ACC112 (cell line): Measurements from ENCODE around the gene KHDC4.

Experiments used
- H2AFZ ChIP-seq: fragments of 200-600 bp; sonication (generic); one replicate; pipeline ENCODE4 v1.6.0; 2017; ENCODE audit warnings: antibody characterized with exemption, low read length; ENCODE audit not compliant: unreplicated experiment
- H3K27ac ChIP-seq: fragments of 200-600 bp; sonication (generic); 2 replicates; pipeline ENCODE4 v1.5.1; 2014; ENCODE audit warnings: low read depth, mild to moderate bottlenecking, antibody characterized with exemption, low read length, moderate library complexity
- H3K27me3 ChIP-seq: fragments of 200-600 bp; sonication (generic); 2 replicates; pipeline ENCODE4 v1.6.1; 2014; ENCODE audit warnings: mild to moderate bottlenecking, antibody characterized with exemption, low read length, moderate library complexity, mixed read lengths; ENCODE audit not compliant: insufficient read depth
- H3K36me3 ChIP-seq: fragments of 200-600 bp; sonication (generic); 2 replicates; pipeline ENCODE4 v1.6.1; 2016; ENCODE audit warnings: mild to moderate bottlenecking, antibody characterized with exemption, low read length, moderate library complexity, mixed read lengths; ENCODE audit not compliant: insufficient read depth
- H3K4me1 ChIP-seq: fragments of 200-600 bp; sonication (generic); one replicate; pipeline ENCODE4 v1.6.1; 2016; ENCODE audit warnings: low read length, mixed read lengths; ENCODE audit not compliant: insufficient read depth, unreplicated experiment, control insufficient read depth
- H3K4me3 ChIP-seq: fragments of 200-600 bp; sonication (generic); 2 replicates; pipeline ENCODE4 v1.5.1; 2014; ENCODE audit warnings: mild to moderate bottlenecking, low read depth, low read length
- H3K79me2 ChIP-seq: fragments of 200-600 bp; sonication (generic); one replicate; pipeline ENCODE4 v1.6.0; 2016; ENCODE audit warnings: low read length; ENCODE audit not compliant: control insufficient read depth, unreplicated experiment, insufficient read depth

Gene KHDC4

DNA sequence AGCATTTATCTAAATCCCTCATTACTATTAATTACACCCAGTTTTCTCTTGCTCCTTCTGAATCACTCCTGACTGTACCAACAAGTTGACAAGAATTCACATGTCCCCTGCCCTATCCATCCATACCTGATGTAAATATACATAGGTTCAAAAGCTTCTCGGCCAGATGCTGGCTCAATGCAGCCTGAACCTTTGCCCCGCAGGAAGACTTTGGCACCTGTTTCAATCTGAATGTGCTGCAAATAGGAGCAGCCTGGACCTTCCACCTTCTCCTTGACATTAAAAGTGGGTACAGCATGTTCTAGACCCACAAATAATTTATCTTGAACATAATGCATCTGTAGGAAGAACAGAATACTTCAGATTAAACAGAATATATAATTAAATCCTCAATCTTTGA lies 8.7 kb downstream of the KHDC4 start:
- H3K4me3 ChIP-seq, result no peak overlapping the region
- peaks cover 58% of the 10 kb centered on the region for H3K36me3 ChIP-seq
- peaks cover 13% of the 10 kb centered on the region for H3K4me1 ChIP-seq
- H3K27me3 ChIP-seq, result no peaks in the 10 kb centered on the region
- peaks cover 56% of the 10 kb centered on the region for H3K79me2 ChIP-seq
- no peak overlapping the region for H3K27ac ChIP-seq
- H2AFZ ChIP-seq, result no peak overlapping the region

DNA sequence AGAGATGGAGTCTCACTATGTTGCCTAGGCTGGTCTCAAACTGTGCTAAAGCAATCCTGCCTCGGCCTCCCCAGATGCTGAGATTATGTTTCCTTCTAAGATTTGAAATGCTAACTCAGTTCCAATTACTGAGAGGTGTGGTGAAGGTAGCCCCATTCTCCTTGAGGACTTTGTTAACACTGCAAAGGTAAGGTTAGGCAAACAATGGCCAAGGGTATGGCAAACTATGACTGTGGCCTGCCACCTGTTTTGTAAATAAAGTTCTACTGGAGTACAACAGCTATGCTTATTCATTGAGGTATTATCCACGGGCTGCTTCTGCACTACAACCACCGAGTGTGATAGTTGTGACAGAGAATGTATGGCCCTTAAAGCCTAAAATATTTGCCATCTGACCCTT lies 13.5 kb downstream of the KHDC4 start:
- Histone ChIP-seq H3K27ac (no peak overlapping the region), H3K79me2 (peaks cover 24% of the 10 kb centered on the region), H3K36me3 (peaks cover 63% of the 10 kb centered on the region), H3K4me1 (no peaks in the 10 kb centered on the region), H3K27me3 (no peaks in the 10 kb centered on the region), H2AFZ (no peak overlapping the region), H3K4me3 (no peak overlapping the region)

GRCh38 chr1:155919801-155920200 lies 14.4 kb downstream of the KHDC4 start:
- Histone ChIP-seq H3K79me2 (peaks cover 24% of the 10 kb centered on the region), H2AFZ (no peak overlapping the region), H3K36me3 (peaks cover 59% of the 10 kb centered on the region), H3K4me3 (no peak overlapping the region), H3K4me1 (no peaks in the 10 kb centered on the region), H3K27me3 (no peaks in the 10 kb centered on the region), H3K27ac (no peak overlapping the region)

DNA sequence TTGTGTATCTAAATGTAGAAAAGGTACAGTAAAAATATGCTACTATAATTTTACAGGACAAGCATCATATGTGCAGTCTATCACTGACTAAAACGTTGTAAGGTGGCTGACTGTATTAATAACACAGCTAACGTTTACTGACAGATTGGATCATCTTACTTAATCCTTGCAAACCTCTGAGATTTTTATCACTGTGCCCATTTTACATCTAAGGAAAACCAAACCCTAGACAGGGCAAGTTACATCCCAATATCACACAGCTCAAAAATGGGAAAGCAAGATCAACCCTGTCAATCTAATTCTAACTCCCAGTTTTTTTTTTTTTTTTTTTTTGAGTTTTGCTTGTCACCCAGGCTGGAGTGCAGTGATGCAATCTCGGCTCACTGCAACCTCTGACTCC lies 15.6 kb downstream of the KHDC4 start:
- H3K79me2 ChIP-seq, result peaks cover 24% of the 10 kb centered on the region
- H2AFZ ChIP-seq, result no peak overlapping the region
- H3K4me1 ChIP-seq, result no peaks in the 10 kb centered on the region
- no peak overlapping the region for H3K27ac ChIP-seq
- H3K36me3 ChIP-seq, result peaks cover 70% of the 10 kb centered on the region
- H3K4me3 ChIP-seq, result no peak overlapping the region
- H3K27me3 ChIP-seq, result no peaks in the 10 kb centered on the region

DNA sequence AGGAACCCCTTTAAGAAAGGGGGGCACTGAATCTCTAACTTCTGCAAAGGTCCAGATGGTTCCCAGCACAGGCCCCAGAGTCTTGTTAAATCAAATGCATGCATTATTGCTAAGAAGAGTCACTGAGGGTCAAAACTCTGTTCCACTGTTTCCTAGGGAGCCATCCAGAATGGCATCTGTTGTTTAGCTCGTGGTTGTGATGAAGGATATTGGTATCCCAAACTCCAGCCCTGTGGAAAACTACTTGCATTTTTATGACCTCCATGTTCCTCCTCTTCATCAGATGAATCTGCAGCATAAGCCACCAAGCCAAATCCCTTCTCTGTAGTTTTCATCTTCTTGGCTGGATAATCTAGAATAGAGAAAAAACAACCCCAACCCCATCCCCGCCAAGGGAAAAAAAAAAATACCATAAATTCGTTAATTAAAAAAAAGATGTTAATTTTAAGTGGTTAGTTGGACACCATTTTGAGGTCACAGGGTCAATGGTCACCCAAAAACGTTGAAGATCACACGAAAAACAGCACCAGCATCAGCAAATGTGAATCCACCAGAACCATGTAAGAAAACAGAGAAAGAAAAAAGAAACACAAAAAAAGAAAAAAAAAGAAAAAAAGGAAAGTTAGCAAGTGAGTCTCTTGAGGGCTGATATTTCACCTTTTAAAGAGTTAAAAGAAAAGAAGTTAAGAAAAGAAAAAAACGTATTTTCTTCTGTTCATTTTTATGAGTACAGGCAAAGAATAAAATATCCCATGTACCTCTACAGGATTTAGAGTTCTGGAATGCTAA lies 20.1 kb downstream of the KHDC4 start:
- peaks cover 16% of the 10 kb centered on the region for H3K79me2 ChIP-seq
- peaks cover 46% of the 10 kb centered on the region for H3K36me3 ChIP-seq
- H3K4me3 ChIP-seq, result no peak overlapping the region
- no peak overlapping the region for H2AFZ ChIP-seq
- peaks cover 10% of the 10 kb centered on the region for H3K4me1 ChIP-seq
- peak overlapping the region; percentile 27; the same call in 1 of the 2 replicates for H3K27ac ChIP-seq
- H3K27me3 ChIP-seq, result no peaks in the 10 kb centered on the region

DNA sequence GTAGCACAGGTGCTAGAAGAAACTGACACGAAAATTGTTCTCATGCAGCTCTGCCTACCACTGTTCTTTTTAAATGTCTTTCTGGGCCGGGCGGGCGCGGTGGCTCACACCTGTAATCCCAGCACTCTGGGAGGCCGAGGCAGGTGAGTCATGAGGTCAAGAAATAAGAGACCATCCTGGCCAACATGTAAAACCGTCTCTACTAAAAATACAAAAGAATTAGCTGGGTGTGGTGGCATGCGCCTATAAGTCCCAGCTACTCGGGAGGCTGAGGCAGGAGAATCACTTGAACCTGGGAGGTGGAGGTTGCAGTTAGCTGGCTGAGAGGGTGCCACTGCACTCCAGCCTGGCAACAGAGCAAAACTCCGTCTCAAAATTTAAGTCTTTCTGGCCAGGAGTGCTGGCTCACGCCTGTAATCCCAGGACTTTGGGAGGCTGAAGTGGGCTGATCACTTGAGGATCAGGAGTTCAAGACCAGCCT lies 22.1 kb downstream of the KHDC4 start:
- Histone ChIP-seq H3K27ac (peak overlapping the region; percentile 86), H3K79me2 (peaks cover 19% of the 10 kb centered on the region), H3K27me3 (no peaks in the 10 kb centered on the region), H3K4me1 (peaks cover 10% of the 10 kb centered on the region), H2AFZ (no peak overlapping the region), H3K36me3 (peaks cover 31% of the 10 kb centered on the region), H3K4me3 (peak overlapping the region; percentile 92; the same call in 1 of the 2 replicates)

- peak within 1 kb of the TSS; percentile 86 for H3K27ac ChIP-seq
- peaks cover 19% of the 10 kb centered on the region for H3K79me2 ChIP-seq
- peak within 1 kb of the TSS; percentile 92 for H3K4me3 ChIP-seq
- peaks cover 10% of the 10 kb centered on the region for H3K4me1 ChIP-seq
- no peak within 1 kb of the TSS for H2AFZ ChIP-seq
- no peaks in the 10 kb centered on the region for H3K27me3 ChIP-seq
- H3K36me3 ChIP-seq, result peaks cover 24% of the 10 kb centered on the region
Measured at GRCh38 chr1:155911156-155912055, 22.8 kb downstream of the KHDC4 start, which contains the start of gene RIT1. TSS of gene RIT1 (minus strand) at chr1:155911349. CDS start at chr1:155910761, 588 bp downstream.

- H3K4me3 ChIP-seq, result peak overlapping the region; percentile 92
- H3K36me3 ChIP-seq, result peaks cover 20% of the 10 kb centered on the region
- peaks cover 10% of the 10 kb centered on the region for H3K4me1 ChIP-seq
- H3K79me2 ChIP-seq, result peaks cover 19% of the 10 kb centered on the region
- H2AFZ ChIP-seq, result no peak overlapping the region
- peak overlapping the region; percentile 86 for H3K27ac ChIP-seq
- H3K27me3 ChIP-seq, result no peaks in the 10 kb centered on the region
Measured at GRCh38 chr1:155910621-155911121, 23.5 kb downstream of the KHDC4 start.

DNA sequence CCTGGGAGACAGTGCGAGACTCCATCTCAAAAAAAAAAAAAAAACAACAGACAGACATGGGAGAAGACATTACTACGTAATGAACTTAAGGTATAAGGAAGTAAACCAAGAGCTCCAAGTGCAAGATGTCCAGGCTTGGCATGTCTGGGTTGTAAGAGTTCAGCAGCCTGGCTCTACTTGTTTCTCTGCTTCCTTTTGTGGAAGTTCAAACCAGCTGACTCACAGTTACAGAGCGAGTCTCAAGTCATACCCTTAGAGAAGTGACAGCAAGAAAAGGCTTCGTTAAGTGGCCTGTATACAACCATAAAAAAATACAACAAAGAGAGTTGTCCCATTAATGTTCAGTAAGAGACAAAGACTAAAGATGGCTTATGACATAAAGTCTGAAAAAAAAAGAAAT lies 24.3 kb downstream of the KHDC4 start:
- H3K27me3 ChIP-seq, result no peaks in the 10 kb centered on the region
- peak overlapping the region; percentile 92 for H3K4me3 ChIP-seq
- peak overlapping the region; percentile 86 for H3K27ac ChIP-seq
- H3K4me1 ChIP-seq, result peaks cover 10% of the 10 kb centered on the region
- H2AFZ ChIP-seq, result no peak overlapping the region
- H3K36me3 ChIP-seq, result peaks cover 23% of the 10 kb centered on the region
- peaks cover 21% of the 10 kb centered on the region for H3K79me2 ChIP-seq

GRCh38 chr1:155904261-155904660 lies 30.0 kb downstream of the KHDC4 start:
- Histone ChIP-seq H3K4me3 (no peak overlapping the region), H3K27ac (no peak overlapping the region), H3K4me1 (no peaks in the 10 kb centered on the region), H3K36me3 (peaks cover 27% of the 10 kb centered on the region), H3K79me2 (peaks cover 11% of the 10 kb centered on the region), H2AFZ (no peak overlapping the region), H3K27me3 (no peaks in the 10 kb centered on the region)
